Chondrocyte (in vitro differentiated cells): ENCODE measurements around the gene MFSD1. TPM values are rescaled to one million over a fixed set of nuclear protein-coding genes. Genes with fewer than 3 reads are reported as not detected.

ENCODE experiments used
- DNase-seq: peaks from one replicate; pipeline ENCODE4 v3.0.0; 2021; ENCODE audit warnings: mixed read lengths, low spot score
- H3K27ac Mint-ChIP-seq: one replicate; pipeline ENCODE4 v1.8.0; 2021; ENCODE audit warnings: mild to moderate bottlenecking, moderate library complexity, mixed read lengths; ENCODE audit not compliant: unreplicated experiment
- H3K27me3 Mint-ChIP-seq: 2 replicates; pipeline ENCODE4 v1.8.0; 2021; ENCODE audit warnings: low read depth, mixed read lengths
- H3K36me3 Mint-ChIP-seq: 2 replicates; pipeline ENCODE4 v1.8.0; 2021; ENCODE audit warnings: low read depth, mixed read lengths
- H3K4me1 Mint-ChIP-seq: 2 replicates; pipeline ENCODE4 v1.8.0; 2021; ENCODE audit warnings: low read depth, mild to moderate bottlenecking, mixed read lengths
- H3K4me3 Mint-ChIP-seq: one replicate; pipeline ENCODE4 v1.8.0; 2021; ENCODE audit warnings: mild to moderate bottlenecking, moderate library complexity, mixed read lengths; ENCODE audit not compliant: unreplicated experiment
- H3K9me3 Mint-ChIP-seq: 2 replicates; pipeline ENCODE4 v1.8.0; 2021; ENCODE audit warnings: low read depth, mixed read lengths
- total RNA-seq: library from RNA; stranded (reverse); gene quantifications from 3 replicates; pipeline ENCODE4 v1.2.1, GENCODE V29; 2021
- TF ChIP-seq, protein P1 (sequence below): fragments of 200-600 bp; sonication (generic); IDR thresholded peaks from 2 replicates; pipeline ENCODE4 v1.5.0; 2021; ENCODE audit warnings: antibody characterized with exemption, mild to moderate bottlenecking, moderate library complexity

The MFSD1 gene
- total RNA-seq, 1 donor from 2014 or later, result 52.8 TPM

DNA sequence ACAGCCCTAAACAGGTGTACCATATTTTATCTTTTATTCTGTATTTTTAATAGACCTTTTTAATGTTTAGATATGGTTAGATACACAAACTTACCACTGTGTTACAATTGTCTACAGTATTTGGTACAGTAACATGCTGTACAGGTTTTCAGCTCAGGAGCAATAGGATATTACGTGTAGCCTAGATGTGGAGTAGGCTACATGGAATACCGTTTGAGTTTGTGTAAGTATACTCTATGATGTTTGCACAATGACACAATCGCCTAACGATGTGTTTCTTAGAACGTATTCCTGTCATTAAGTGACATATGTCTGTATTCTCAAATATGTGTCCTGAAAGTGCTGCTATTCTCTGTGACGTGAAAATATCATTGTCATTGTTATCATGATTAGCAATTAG, 62.6 kb downstream of the MFSD1 start:
- peaks cover 7% of the 10 kb centered on the region for H3K27me3 Mint-ChIP-seq
- DNase-seq, result no peak

DNA sequence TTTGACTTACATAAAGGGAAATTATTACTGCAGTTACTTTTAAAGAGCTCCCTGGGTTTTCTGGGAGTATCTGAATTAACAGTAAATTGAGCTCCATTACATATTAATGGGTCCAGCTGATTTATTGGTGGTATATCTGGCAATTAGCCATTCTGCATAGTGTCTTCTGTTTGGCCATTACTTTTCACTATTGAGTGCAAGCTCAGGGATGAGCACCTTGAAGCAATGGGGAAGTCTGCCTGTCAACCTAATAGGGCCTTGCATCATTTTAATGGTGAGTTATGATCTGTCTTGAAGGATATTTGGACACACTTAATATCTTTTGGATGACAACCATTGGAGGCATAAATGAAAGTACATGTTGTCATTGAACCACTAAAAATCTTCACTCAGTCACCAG, 73.8 kb downstream of the MFSD1 start:
- TF ChIP-seq, protein P1, sequence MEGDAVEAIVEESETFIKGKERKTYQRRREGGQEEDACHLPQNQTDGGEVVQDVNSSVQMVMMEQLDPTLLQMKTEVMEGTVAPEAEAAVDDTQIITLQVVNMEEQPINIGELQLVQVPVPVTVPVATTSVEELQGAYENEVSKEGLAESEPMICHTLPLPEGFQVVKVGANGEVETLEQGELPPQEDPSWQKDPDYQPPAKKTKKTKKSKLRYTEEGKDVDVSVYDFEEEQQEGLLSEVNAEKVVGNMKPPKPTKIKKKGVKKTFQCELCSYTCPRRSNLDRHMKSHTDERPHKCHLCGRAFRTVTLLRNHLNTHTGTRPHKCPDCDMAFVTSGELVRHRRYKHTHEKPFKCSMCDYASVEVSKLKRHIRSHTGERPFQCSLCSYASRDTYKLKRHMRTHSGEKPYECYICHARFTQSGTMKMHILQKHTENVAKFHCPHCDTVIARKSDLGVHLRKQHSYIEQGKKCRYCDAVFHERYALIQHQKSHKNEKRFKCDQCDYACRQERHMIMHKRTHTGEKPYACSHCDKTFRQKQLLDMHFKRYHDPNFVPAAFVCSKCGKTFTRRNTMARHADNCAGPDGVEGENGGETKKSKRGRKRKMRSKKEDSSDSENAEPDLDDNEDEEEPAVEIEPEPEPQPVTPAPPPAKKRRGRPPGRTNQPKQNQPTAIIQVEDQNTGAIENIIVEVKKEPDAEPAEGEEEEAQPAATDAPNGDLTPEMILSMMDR, result no peak
- no peak for DNase-seq
- Mint-ChIP-seq H3K27ac (no peak overlapping the region), H3K36me3 (no peaks in the 10 kb centered on the region), H3K4me3 (no peak overlapping the region), H3K27me3 (peaks cover 28% of the 10 kb centered on the region), H3K4me1 (no peaks in the 10 kb centered on the region), H3K9me3 (no peaks in the 10 kb centered on the region)

More for the DNA sequence above, 62.6 kb downstream of the MFSD1 start:
- no peak overlapping the region for H3K4me3 Mint-ChIP-seq
- TF ChIP-seq, protein P1, result no peak
- no peaks in the 10 kb centered on the region for H3K36me3 Mint-ChIP-seq
- no peaks in the 10 kb centered on the region for H3K9me3 Mint-ChIP-seq
- no peaks in the 10 kb centered on the region for H3K4me1 Mint-ChIP-seq
- H3K27ac Mint-ChIP-seq, result no peak overlapping the region

Other genes with a start within 250 kb of the MFSD1 start
- gene MLF1, start 230.9 kb upstream of the MFSD1 start, total RNA-seq, result 12.2 to 13.7 TPM (median 12.7 TPM) in 3 replicates
- 28.8 to 48.8 TPM (median 34.1 TPM) in 3 replicates for gene GFM1, start 157.5 kb upstream of the MFSD1 start, total RNA-seq
- 3.3 to 6.3 TPM (median 3.4 TPM) in 3 replicates for gene LXN, start 129.4 kb upstream of the MFSD1 start, total RNA-seq
- gene RARRES1, start 69.6 kb upstream of the MFSD1 start, total RNA-seq, result 0.95 to 1.3 TPM (median 0.99 TPM) in 3 replicates